NCI-H2171 (cell line): ENCODE measurements around the gene APOBEC2.
A peak's percentile ranks its signal among the peaks of the same experiment; 100 is the strongest.

Experiments
- DNase-seq: peaks from one replicate; lab custom pipeline; 2025; lab: John Stamatoyannopoulos, UW

Gene APOBEC2

GRCh38 chr6:41037107-41037900 lies 15.7 kb upstream of the APOBEC2 start:
- DNase-seq, result no peak

GRCh38 chr6:41038205-41038604 lies 14.8 kb upstream of the APOBEC2 start:
- DNase-seq, result no peak

- DNase-seq, result peak; percentile 10
These were observed 13.7 kb upstream of the APOBEC2 start, which contains the start of gene UNC5CL for GRCh38 chr6:41039060-41039998. TSS of gene UNC5CL (minus strand) at chr6:41039221. CDS start at chr6:41035074, 4,147 bp downstream.

- DNase-seq, result no peak
These were observed 12.7 kb upstream of the APOBEC2 start for GRCh38 chr6:41040101-41040939.

- DNase-seq, result no peak
These were observed 12.0 kb upstream of the APOBEC2 start for GRCh38 chr6:41040940-41041536.

- DNase-seq, result no peak
These were observed 10.6 kb upstream of the APOBEC2 start, which contains the start of gene TSPO2 for GRCh38 chr6:41042226-41043055. TSS of gene TSPO2 (plus strand) at chr6:41042467. CDS start at chr6:41042986, 519 bp downstream.

- DNase-seq, result no peak
These were observed 9.9 kb upstream of the APOBEC2 start for GRCh38 chr6:41043151-41043550.

GRCh38 chr6:41045664-41046063 lies 7.3 kb upstream of the APOBEC2 start:
- no peak for DNase-seq

GRCh38 chr6:41046084-41046483 lies 6.9 kb upstream of the APOBEC2 start:
- no peak for DNase-seq

GRCh38 chr6:41047306-41047705 lies 5.7 kb upstream of the APOBEC2 start:
- no peak for DNase-seq

- no peak for DNase-seq
These were observed 5.0 kb upstream of the APOBEC2 start for GRCh38 chr6:41047745-41048732.

- DNase-seq, result no peak
These were observed 3.5 kb upstream of the APOBEC2 start for GRCh38 chr6:41049521-41049920.

- no peak for DNase-seq
These were observed 3.0 kb upstream of the APOBEC2 start for GRCh38 chr6:41049955-41050354.

- no peak for DNase-seq
These were observed 2.5 kb upstream of the APOBEC2 start for GRCh38 chr6:41050536-41050935.

GRCh38 chr6:41051873-41052272 lies 1.1 kb upstream of the APOBEC2 start:
- no peak for DNase-seq

- no peak for DNase-seq
These were observed 1.5 kb downstream of the APOBEC2 start for GRCh38 chr6:41054511-41054910.

- DNase-seq, result peak; percentile 68
These were observed 2.1 kb downstream of the APOBEC2 start for GRCh38 chr6:41055149-41055548.

GRCh38 chr6:41056768-41057490 lies 3.9 kb downstream of the APOBEC2 start:
- no peak for DNase-seq

GRCh38 chr6:41058783-41059181 lies 5.8 kb downstream of the APOBEC2 start:
- no peak for DNase-seq
